KG1 (cell line): ENCODE data around the gene HINT3.
"Not testable (repeated sequence)": the region's sequence is repeated elsewhere in the genome, so short reads cannot be mapped to it uniquely, and the experiment has no call there.

Experiments
- DNase-seq: peaks from one replicate; lab custom pipeline; 2025; lab: John Stamatoyannopoulos, UW

The HINT3 gene

DNA sequence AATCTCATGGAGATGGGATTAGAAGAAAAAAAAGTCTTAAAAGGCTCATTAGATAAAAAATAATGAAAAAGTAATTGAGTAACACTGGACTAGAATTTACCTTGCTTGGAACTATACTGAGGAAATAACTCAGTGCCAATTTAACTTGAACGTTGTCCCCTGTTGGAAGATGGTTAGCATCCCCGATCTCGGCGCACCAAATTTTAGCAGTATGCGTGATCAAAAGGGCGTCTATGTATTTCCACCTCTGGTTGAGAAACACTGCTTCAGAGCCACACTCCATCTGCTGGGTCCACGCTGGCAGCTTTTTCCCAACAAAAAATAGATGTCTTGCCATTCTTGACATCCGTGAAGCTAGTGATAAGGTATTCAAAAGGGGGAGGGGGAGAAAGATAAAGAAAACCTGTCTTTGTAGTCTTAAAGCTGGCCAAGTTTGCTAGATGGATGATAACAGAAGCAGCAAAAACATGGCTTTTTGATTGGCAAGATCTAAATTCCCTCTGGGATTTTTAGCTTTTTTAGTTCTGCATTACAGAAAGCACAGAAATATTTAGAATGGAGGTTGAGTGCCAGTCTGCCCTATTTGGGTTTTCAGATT, 6.4 kb downstream of the HINT3 start:
- DNase-seq = no peak

DNA sequence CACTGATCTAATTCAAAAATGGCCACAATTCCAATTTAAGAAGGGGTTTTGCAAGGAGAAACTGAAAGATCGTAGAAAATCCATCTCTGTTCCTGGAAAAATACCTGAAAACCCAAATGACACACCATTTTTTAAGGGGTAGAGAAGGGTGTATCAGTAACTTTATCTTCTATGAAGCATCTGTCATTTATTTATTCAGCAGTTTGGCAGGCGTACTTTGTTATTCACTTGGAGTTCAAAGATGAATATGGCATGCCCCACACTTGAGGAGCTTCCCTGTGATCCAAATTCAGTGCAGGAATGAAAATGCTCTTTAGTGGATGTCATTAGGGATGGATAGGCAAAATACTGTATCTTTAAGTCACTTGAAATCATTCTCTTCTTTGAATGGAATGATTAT, 7.2 kb downstream of the HINT3 start:
- DNase-seq = no peak

DNA sequence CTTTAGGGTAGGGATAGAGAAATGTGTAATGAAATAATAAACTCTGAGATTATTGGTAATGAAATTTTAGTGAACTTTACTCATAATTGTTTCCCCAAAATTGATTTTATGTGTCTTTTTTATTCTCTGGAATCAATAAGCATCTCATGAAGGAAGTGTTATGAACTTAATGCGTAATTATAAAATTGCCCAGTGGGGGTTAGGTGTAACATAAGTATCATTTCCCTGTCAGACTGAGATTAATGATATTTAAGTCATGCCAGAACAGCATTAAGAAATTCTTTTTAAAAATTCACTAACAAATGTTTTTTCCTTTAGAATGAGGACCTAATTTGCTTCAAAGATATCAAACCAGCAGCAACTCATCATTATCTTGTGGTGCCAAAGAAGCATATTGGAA, 10.0 kb downstream of the HINT3 start:
- DNase-seq = no peak

DNA sequence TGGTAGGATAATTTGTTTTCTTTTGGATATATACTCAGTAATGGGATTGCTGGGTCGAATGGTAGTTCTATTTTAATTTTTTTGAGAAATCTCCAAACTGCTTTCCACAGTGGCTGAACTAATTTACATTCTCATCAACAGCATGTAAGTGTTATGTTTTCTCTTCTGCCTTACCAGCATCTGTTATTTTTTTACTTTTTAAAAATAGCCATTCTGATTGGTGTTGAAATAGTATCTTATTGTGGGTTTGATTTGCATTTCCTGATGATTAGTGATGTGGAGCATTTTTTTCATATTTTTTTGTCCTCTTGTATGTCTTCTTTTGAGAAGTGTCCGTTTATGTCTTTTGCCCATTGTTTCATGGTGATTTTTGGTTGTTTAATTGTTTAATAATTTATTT, 11.9 kb downstream of the HINT3 start:
- no peak for DNase-seq

DNA sequence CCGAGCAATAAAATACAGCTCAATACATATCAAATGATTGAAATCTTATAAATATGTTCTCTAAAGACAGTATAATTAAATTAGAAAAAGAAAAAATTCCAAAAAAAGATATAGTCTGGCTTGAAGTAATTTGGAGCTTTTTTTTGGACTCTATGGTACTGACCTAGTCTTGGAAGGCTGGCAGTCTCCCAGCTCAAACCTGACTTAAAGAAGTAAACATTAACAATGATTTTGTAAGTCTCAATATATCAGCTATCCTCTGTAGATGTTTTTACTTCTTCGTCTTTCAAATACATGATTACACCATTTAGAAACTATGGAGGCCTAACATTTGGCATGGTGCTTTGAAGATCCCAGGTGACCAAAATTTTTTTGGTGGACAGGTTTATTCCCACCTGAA, 14.2 kb downstream of the HINT3 start:
- no peak for DNase-seq

DNA sequence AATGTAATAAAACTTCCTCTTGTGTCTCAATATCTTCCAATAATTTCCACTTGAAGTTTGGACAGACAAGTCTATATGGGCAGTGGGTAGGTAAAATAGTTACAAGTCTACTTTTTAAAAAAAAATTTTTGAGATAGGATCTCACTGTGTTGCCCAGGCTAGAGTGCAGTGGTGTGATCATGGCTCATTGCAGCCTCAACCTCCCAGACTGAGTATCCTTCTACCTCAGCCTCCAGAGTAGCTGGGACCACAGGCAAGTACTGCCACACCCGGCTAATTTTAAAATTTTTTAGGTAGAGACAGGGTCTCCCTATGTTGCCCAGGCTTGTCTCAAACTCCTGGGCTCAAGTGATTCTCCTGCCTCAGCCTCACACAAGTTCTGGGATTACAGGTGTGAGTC, 15.9 kb downstream of the HINT3 start:
- not testable (repeated sequence) for DNase-seq

DNA sequence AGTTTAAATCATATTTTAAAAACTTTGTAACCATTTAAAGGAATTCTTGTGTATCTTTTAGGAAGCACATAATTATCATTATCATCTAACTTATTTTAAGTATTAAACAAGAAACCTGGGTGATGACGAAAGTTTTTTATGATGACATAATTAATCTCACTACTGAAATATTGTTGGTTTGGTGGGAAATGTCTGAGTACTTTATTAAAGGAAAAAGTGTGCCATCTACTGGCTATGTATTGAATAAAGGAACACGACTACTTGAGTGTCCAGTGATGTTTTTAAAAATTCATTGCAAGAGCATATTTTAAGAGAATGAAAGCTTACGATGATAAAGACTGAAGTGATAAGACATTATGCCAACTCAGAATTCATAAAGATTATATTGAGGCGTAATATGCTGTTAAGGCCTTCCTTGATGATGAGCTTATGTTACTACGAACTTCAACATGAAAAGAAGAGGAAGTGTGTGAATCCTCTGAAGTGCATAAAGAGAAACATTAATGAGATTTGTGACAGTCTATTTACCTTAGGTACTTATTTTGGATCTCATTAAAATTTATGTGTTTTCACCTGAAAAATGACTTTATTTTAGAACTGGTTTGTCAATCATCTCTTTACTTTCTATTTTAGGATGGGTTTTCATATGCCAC, 17.8 kb downstream of the HINT3 start:
- DNase-seq = peak; percentile 30

DNA sequence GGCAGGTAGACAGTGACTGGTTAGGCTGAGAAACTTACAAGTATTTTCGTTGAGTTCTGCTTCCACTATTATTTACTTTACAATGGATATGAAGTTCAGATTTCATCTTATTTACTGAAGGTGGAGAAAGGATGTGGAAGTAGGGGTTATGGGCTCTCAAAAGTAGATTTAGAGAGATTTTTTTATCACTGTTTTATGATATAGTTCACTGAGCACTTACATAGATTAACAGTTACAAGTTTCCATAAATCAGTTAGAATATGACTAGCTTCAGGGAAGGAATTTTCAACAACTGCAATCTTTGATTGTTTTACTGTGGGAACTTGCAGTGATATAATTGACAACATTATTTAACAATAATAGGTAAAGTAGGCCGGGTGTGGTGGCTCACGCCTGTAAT, 22.5 kb downstream of the HINT3 start:
- no peak for DNase-seq

DNA sequence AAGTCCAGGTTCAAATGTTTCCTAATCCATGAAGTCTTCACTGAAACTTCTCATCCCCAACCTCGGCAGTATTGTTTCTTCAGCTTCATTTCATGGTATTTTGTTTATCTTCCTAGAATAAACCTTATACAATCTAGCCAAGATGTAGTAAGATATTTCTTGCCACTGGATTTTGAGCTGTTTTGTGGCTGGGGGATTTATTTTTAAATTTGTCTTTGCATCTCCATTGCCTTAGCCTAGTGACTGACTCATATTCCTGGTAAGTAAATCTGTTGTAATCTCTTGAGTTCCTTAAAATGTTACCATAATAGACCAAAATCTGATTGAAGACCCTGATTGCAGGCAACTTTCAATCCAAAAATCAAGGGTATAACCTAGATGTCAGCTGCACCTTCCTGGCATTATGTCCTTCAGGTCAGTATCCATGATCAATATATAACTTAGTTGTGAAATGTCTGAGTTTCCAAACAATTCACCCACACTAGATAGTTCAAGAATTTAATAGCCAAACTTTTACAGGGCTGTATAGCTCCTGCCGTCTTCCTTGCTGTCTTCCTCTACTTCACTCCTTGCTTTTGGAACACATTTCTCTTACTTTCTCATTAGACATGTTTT, 25.1 kb downstream of the HINT3 start:
- no peak for DNase-seq

DNA sequence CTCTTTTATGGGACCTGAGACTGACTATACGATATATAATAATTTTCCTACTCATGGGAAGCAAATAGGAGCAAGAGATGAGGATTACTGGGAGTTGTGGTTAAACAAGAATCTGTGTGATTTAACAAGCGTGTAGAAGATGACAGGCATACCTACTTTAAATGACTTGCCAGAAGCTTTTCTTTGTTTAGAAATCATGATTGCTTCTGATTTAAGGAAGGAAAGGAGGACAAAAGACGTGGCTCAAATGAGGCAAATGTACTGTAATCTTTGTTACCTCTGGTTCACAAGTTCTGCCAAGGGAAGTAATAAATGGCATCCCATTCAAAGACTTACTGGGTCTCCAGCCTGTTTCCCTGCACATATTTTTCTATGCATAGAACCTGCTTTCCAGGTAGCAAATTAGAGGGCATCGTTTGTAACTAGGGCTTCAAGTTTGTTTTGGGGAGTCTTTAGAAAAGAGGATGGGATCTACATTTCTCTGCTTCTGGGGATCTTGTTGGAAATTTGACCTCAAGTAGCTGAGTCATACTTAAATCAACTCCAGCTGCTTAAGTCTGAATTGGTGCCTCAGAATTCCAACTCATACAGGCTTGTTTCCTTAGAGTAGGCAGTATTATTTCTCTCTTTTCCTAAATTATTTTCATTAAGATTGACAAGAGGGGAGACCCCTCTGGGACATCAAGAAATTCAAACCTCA, 26.8 kb downstream of the HINT3 start:
- DNase-seq = no peak

DNA sequence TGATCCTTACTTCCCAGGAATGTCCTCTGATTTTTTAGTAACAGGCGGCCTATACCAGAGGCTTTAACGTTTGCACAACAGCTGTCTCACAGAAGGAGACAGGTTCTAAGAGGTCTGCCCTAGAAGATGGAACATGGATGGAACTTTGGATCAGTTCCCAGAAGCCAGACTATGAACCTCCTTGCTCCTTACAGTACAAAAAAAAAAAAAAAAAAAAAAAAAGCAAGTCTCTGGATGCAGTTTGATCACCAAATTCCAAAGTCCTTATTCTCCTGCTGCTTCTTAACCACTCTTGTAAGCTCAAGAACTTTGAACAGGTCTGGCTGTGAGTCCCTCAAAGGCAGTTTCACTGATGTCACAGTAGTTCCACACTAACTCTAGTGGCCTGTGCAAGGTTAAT, 27.7 kb downstream of the HINT3 start:
- DNase-seq = no peak

DNA sequence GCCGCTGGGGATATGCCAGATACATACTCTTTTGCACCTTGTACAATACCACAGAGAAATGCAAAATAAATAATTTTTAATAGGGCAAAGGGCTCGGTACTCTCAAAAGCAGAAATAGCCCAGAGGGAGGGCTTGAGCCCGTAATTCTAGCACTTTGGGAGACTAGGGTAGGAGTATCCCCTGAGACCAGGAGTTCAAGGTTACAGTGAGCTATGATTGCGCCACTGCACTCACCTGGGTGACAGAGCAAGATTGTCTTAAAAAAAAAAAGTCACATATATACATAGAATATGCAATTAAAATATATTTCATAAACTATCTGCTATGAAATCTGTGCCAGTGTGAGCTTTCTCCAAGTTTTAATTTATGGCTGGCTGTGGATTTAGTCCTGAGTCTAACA, 29.0 kb downstream of the HINT3 start:
- DNase-seq = no peak

DNA sequence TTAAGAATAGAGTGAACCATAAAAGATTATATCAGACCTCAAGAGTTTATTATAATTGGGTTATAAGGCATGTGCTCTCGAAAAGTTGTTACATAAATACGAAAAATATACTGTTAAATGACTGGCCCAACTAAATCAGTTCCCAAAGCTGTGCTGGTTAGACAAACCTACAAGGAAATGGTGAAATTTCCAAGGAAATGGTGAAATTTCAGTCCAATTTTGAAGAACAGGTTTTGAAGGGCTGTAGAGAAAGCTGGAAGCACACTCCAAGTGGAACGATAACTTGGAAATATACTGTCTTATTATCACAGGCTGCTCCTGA, 29.4 kb downstream of the HINT3 start:
- no peak for DNase-seq

DNA sequence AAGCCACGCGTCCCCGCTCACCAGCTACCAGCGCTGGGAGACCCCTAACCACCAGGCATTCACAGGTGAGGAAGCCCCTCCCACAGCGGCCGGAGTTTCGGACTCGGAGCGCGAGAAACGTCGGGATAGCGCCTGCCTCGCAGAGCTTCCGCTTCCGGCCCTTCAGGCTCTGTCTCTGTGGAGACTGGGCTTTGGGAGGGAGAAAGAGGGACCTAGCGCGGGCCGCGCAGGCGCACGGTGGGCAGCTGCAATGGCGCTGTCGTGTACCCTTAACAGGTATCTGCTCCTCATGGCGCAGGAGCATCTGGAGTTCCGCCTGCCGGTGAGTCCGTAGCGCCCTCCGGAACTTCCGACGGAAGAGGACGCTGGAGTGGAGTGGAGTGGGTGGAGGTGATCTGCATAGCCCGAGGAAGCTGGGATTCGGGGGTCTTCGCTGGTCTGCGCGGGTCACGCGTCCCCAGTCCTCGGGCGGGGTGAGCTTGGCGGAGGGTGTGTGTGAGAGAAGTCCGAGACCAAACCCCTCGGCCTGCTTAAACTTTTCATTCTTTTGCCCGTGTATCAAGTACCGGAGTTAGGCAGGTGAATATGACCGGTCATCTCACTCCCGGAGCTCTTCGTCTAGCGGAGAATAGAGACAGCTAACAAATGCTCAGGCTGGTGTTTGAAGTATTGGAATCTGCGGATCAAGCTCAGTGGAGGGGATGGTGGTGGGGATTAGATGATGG, 29.9 kb downstream of the HINT3 start, which contains the start of gene TRMT11:
Gene TRMT11, plus strand, starts transcription at position 240 of the 725 bp plus-strand sequence. Its CDS starts 11 bp downstream, at position 251.
- DNase-seq = peak; percentile 46

DNA sequence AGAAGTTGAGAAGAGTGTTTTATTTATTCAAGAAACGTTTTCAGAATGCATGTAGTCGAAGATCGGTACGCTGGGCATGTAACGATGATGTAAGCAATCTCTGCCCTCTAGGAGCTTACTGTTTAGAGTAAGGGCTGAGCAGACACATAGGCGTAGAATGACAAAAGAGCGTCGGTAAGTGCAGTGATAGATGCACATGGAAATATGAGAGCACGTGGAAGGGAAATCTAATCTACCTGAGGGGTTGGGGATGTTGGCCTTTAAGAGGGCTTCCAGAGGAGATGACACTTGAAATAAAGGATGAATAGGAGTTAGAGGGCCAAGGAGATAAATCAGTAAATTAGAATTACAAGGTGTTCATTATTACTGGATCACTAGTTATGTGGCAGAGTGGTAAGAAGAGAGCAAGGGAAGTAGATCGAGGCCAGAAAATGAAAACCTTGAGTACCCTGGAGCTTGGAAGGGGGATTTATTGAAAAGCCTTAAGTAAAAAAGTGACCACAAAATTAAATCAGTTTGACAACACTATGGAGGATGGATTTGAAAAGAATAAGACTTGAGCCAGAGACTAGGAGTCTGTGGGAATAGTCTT, 30.6 kb downstream of the HINT3 start:
- DNase-seq = no peak

DNA sequence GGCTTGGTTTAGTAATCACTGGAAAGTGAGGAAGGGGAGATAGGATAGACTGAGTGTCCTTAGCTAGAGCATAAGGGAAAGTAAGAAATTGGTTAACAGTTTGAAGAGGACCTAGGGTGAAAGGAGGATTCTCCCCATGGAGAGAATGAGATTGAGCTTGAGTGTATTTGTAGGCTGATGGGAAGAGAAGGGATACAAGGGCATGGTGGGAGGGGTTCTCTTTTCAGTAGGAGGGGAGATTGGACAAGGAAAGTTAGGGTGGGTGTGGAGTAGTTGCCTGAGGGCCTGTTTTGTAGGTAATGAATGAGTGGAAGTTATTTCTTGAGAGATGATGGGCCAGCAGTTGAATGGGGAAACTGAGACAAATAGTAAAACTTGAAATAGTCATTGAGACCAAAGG, 31.7 kb downstream of the HINT3 start:
- no peak for DNase-seq

DNA sequence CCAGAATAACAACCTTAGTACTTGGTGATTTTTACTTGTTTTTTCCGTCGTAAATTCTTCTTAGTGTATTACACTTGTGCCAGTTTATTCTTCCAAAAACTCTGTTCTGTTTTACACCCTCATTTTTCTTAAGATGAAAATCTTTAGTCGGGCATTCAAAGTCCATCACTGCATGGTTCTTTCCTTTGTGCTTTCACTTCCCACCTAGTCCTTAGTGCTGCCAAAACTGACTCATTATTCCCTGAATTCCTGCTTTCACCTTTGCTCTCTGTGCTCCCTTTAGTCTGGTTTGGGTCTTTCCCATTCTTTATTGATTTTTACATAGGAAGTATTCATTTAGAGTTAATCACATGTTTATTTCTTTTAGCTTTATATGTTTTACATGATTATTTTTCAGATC, 33.1 kb downstream of the HINT3 start:
- no peak for DNase-seq

DNA sequence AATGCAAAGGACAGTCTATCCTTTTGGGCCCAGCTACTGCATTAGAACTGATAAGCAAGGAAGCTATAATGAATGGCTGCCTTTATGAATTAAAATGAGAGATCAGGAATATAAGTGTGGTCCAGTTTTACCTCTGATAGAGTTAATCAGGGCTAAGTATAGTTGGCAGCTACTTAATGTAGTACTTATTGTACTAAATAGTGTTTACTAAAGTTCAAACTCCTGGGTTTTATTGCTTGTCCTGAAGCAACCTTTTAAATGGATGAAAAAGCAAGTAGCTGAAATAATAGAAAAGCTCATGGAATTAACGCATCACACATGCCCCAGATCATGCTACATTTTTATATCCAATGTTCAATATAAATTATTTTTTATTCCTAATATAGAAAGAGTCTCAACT, 35.1 kb downstream of the HINT3 start:
- DNase-seq = no peak

DNA sequence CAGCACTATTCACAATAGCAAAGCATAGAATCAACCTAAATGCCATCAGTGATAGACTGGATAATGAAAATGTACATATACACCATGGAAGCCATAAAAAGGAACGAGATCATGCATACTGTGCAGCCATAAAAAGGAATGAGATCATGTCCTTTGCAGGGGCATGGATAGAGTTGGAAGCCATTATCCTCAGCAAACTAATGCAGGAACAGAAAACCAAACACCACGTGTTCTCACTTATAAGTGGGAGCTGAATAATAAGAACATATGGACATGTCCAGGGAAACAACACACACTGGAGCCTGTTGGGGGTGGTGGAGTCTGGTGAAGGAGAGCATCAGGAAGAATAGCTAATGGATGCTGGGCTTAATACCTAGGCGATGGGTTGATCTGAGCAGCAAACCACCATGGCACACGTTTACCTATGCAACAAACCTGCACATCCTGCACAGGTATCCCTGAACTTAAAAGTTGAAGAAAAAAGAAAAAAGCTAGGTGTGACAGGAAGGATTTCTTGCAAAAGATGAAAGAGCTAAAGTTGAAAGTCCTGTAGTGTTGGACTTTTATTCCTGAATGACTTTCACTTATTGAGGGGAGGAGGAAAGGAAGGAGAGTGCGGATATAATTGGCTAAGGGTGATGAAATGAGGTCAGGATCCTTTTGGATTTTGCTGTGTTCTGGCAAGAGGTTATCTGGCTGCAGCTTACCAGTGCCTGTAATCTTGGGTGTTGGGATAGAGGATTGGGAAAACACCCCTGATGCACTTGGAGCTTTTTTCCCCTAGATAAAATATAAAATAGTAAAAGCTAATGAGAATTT, 38.3 kb downstream of the HINT3 start:
- no peak for DNase-seq

DNA sequence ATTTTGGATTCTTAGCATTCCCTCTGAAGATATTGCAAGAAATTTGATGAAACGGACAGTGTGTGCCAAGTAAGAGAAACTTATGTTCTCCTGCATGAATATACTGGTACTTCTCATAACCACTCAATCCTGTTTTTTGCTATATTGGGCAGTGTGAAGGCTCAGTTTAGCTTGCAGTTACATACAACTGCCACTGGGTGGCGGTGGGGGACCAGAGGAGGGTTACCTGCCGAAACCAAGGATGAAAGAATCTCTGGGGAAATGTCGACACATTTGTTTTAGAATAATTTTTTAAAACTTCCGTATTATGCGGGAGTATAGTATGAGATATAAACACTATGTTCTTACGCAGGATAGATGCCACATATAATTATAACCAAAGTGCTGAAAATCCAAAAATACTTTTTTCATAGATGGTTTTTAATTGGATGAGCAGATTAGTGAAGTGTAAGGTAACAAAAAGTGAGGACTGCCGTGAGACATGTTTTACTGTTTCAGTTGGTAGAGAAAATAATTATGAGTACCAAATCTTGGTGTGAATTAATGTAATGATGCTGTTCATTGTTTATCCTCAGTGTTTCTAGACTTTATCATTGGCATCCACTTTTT, 39.5 kb downstream of the HINT3 start:
- peak; percentile 40 for DNase-seq
